H1 (cell line): ENCODE data around the gene ZFP2.
"Not testable (repeated sequence)": the region's sequence is repeated elsewhere in the genome, so short reads cannot be mapped to it uniquely, and the experiment has no call there.

ENCODE experiments used
- CBX5 ChIP-seq: fragments of 300-800, 300-1000 bp; sonication (generic); IDR thresholded peaks from 2 replicates; pipeline ENCODE4 v1.7.1; 2016; ENCODE audit warnings: antibody characterized with exemption, low read length, low read depth
- HDAC6 ChIP-seq: IDR thresholded peaks from one replicate; pipeline ENCODE4 v1.7.1; 2012; ENCODE audit warnings: low read depth, mild to moderate bottlenecking, inconsistent platforms, low read length, moderate library complexity
- NRF1 ChIP-seq: IDR thresholded peaks from 2 replicates; pipeline ENCODE4 v1.6.1; 2011; ENCODE audit warnings: mild to moderate bottlenecking, low read depth, low read length, improper control_type of control experiment
- POLR2A ChIP-seq, 2 experiments: IDR thresholded peaks; 1 replicate in 1 of 2; 2 replicates in 1 of 2; pipeline ENCODE4 v1.6.1; 2011; ENCODE audit warnings: low read depth in 2 of 2, low read length in 2 of 2, mild to moderate bottlenecking in 2 of 2; ENCODE audit errors: control extremely low read depth in 1 of 2
- POLR2AphosphoS5 ChIP-seq: IDR thresholded peaks from 2 replicates; pipeline ENCODE4 v1.6.1; 2011; ENCODE audit warnings: low read depth, low read length
- RAD21 ChIP-seq, 2 experiments: IDR thresholded peaks in 1 of 2; conservative IDR thresholded peaks in 1 of 2; 2 replicates each; pipeline ENCODE4 v1.6.1; 2011; ENCODE audit warnings: low read depth in 2 of 2, low read length in 2 of 2, improper control_type of control experiment in 1 of 2, inconsistent platforms in 1 of 2, mild to moderate bottlenecking in 1 of 2, moderate library complexity in 1 of 2
- SIN3A ChIP-seq, 2 experiments: IDR thresholded peaks in 1 of 2; conservative IDR thresholded peaks in 1 of 2; 2 replicates each; pipeline ENCODE4 v1.6.1; 2011 to 2012; ENCODE audit warnings: low read length in 2 of 2, improper control_type of control experiment in 1 of 2, low read depth in 1 of 2, mild to moderate bottlenecking in 1 of 2
- SIRT6 ChIP-seq: IDR thresholded peaks from one replicate; pipeline ENCODE4 v1.7.1; 2012; ENCODE audit warnings: low read length, inconsistent platforms
- TAF1 ChIP-seq: IDR thresholded peaks from 2 replicates; pipeline ENCODE4 v1.6.1; 2011; ENCODE audit warnings: mild to moderate bottlenecking, low read depth, low read length
- TF ChIP-seq, protein P1 (sequence below), 3 experiments: IDR thresholded peaks; 1 replicate in 2 of 3; 2 replicates in 1 of 3; pipeline versions ENCODE4 v1.5.1 to v1.6.1; 2011; ENCODE audit warnings: low read length in 3 of 3, mild to moderate bottlenecking in 3 of 3, inconsistent platforms in 2 of 3, low read depth in 1 of 3, moderate library complexity in 1 of 3; ENCODE audit not compliant: insufficient read depth in 1 of 3; ENCODE audit errors: control extremely low read depth in 1 of 3

GRCh38 chr5:178860615-178861014 is 35.1 kb upstream of the ZFP2 start:
- not testable (repeated sequence) for TF ChIP-seq SIN3A (conservative IDR thresholded peaks at IDR 0.05 in 1 of 2, IDR thresholded peaks at IDR 0.05 in 1 of 2; ENCODE audit: low read depth in 1 of 2, low read length in 2 of 2); HDAC6; POLR2AphosphoS5; POLR2A (IDR thresholded peaks at IDR 0.05; ENCODE audit: control extremely low read depth in 1 of 2, low read depth in 2 of 2, low read length in 2 of 2); TAF1; RAD21 (IDR thresholded peaks at IDR 0.05 in 1 of 2, conservative IDR thresholded peaks at IDR 0.05 in 1 of 2; ENCODE audit: low read depth in 2 of 2, low read length in 2 of 2); CBX5; SIRT6; NRF1
- TF ChIP-seq, protein P1, sequence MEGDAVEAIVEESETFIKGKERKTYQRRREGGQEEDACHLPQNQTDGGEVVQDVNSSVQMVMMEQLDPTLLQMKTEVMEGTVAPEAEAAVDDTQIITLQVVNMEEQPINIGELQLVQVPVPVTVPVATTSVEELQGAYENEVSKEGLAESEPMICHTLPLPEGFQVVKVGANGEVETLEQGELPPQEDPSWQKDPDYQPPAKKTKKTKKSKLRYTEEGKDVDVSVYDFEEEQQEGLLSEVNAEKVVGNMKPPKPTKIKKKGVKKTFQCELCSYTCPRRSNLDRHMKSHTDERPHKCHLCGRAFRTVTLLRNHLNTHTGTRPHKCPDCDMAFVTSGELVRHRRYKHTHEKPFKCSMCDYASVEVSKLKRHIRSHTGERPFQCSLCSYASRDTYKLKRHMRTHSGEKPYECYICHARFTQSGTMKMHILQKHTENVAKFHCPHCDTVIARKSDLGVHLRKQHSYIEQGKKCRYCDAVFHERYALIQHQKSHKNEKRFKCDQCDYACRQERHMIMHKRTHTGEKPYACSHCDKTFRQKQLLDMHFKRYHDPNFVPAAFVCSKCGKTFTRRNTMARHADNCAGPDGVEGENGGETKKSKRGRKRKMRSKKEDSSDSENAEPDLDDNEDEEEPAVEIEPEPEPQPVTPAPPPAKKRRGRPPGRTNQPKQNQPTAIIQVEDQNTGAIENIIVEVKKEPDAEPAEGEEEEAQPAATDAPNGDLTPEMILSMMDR (IDR thresholded peaks at IDR 0.05; ENCODE audit: control extremely low read depth in 1 of 3, insufficient read depth in 1 of 3, low read depth in 1 of 3, low read length in 3 of 3) = not testable (repeated sequence)
